ENCODE data around the gene C1orf105.

Gene C1orf105

DNA sequence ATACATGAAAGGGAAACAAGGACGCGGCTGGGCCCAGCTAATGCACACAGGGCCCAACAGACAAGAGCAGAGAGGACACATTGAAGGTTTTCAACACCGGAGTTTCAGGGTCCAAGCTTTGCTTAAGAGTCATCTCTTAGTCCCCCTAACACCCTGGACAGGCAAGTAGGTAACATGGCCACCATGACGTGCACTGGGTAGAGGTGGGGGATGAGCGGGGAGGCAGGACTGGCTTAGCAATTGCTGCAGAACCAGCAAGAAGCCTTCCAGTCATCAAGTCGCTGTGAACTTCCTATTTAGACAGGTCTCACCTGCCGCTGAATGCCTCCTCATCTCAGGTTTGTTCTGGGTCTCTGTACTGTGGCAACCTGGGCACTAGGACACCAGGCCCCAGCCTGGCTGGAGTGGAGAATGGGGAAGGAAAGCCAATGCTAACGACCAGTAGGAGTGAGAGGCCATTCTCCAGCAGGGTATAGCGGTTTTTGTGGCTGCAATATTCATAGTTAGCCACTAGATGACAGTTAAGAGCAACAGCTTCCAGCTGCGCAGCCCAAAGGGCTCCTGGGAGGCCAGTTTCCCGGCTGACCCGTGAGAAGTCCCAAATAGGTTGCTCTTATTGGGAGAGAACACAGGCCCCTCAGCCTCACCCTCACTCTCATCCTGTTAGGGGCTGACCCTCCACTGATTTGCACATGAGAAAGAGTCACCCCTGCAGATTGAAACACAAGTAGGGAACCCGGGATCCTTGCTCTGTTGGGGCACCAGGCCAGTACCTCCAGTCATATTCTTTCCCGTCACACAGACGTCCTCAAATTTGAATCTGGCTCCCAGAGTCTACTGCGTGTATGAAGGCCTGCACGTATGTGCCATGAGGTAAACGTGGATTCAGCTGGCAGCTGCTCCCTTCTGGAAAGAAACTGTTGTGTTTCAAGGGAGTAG lies 29.4 kb downstream of the C1orf105 start:
- peak; percentile 75 for DNase-seq (ENCODE audit: low spot score)
- TF ChIP-seq, protein P1, sequence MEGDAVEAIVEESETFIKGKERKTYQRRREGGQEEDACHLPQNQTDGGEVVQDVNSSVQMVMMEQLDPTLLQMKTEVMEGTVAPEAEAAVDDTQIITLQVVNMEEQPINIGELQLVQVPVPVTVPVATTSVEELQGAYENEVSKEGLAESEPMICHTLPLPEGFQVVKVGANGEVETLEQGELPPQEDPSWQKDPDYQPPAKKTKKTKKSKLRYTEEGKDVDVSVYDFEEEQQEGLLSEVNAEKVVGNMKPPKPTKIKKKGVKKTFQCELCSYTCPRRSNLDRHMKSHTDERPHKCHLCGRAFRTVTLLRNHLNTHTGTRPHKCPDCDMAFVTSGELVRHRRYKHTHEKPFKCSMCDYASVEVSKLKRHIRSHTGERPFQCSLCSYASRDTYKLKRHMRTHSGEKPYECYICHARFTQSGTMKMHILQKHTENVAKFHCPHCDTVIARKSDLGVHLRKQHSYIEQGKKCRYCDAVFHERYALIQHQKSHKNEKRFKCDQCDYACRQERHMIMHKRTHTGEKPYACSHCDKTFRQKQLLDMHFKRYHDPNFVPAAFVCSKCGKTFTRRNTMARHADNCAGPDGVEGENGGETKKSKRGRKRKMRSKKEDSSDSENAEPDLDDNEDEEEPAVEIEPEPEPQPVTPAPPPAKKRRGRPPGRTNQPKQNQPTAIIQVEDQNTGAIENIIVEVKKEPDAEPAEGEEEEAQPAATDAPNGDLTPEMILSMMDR (IDR thresholded peaks at IDR 0.05; ENCODE audit: extremely low read depth, missing control alignments) = peak; percentile 73

GRCh38 chr1:172450524-172450885 lies 30.0 kb downstream of the C1orf105 start:
- no peak for DNase-seq (ENCODE audit: low spot score)
- TF ChIP-seq, protein P1 (IDR thresholded peaks at IDR 0.05; ENCODE audit: extremely low read depth, missing control alignments) = no peak

GRCh38 chr1:172451002-172451443 lies 30.5 kb downstream of the C1orf105 start:
- no peak for DNase-seq (ENCODE audit: low spot score)
- TF ChIP-seq, protein P1 (IDR thresholded peaks at IDR 0.05; ENCODE audit: extremely low read depth, missing control alignments) = no peak

GRCh38 chr1:172452536-172453152 lies 32.2 kb downstream of the C1orf105 start:
- TF ChIP-seq, protein P1 (IDR thresholded peaks at IDR 0.05; ENCODE audit: extremely low read depth, missing control alignments) = no peak
- DNase-seq (ENCODE audit: low spot score) = no peak

DNA sequence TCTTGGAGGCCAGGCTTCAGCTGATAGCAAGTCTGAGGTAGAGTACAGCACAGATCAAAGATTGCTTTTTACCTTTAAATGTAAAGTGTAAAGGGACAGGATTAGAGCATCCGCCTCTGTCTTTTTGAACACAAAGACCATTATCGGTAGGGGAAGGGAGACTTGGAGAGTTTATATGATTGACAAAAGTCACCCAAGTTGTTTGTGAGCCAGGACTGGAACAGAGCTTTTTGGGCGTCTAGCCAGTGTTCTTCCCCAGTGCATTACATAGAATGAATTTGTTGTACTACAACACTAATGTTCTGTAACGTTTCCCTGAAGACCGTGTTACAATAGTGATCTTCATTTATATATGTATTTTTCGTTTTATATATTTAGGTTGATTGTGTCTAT lies 32.7 kb downstream of the C1orf105 start:
- no peak for DNase-seq (ENCODE audit: low spot score)
- TF ChIP-seq, protein P1 (IDR thresholded peaks at IDR 0.05; ENCODE audit: extremely low read depth, missing control alignments) = no peak

- no peak for DNase-seq (ENCODE audit: low spot score)
- TF ChIP-seq, protein P1 (IDR thresholded peaks at IDR 0.05; ENCODE audit: extremely low read depth, missing control alignments) = no peak
Observed at GRCh38 chr1:172453607-172454006, 33.1 kb downstream of the C1orf105 start.

DNA sequence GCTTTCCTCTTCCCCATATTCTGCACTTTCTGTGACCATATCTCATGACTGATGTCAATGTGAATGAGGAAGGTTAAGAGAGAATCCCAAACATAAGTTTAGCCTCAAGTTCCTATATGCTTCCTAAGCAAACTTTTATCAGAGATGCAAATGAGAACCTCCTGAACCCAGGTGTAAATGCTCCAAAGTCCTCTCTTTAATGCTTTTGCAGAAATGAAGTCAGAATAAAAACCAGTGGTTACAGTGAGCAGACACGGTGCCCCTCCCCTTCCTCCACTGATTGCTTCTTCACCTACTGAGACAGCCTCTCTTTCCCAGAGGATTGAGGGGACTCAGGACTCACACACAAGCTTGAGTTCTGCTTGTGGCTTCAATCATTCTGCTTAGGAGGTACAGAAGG lies 35.0 kb downstream of the C1orf105 start:
- TF ChIP-seq, protein P1 (IDR thresholded peaks at IDR 0.05; ENCODE audit: extremely low read depth, missing control alignments) = no peak
- no peak for DNase-seq (ENCODE audit: low spot score)

All from GM20000 (cell line).